HCT116 (cell line): Measurements from ENCODE around the gene FBXL16. TPM values are rescaled to one million over a fixed set of nuclear protein-coding genes. Genes with fewer than 3 reads are reported as not detected.

Experiments used
- ATAC-seq: fragments of 200-7000 bp; cut with Tn5 transposase; 2 replicates; pipeline ENCODE4 v1.9.1; 2020; ENCODE audit warnings: mild to moderate bottlenecking, moderate library complexity
- BruUV-seq: library from RNA; stranded (reverse); fragments of 400-500 nt; replicated peaks from 2 replicates; lab custom pipeline; 2021; lab: Mats Ljungman, UMichigan
- CTCF ChIA-PET: fragments of 300-600 bp; sonication (Branson Sonifier 250); formaldehyde crosslinking; loops from one replicate; lab custom pipeline; 2021; ENCODE audit warnings: antibody characterized with exemption; lab: Charles Lee
- POLR2A ChIA-PET: fragments of 300-600, 350-600 bp; sonication (Branson Sonifier 250); formaldehyde crosslinking; loops from one replicate; lab custom pipeline; 2021; ENCODE audit warnings: antibody characterized with exemption; lab: Charles Lee
- RAD21 ChIA-PET, 2 experiments: fragments of 300-600 bp; sonication (Branson Sonifier 250); formaldehyde crosslinking; loops; one replicate each; lab custom pipeline; 2023; ENCODE audit warnings: low total read pairs in 2 of 2; ENCODE audit not compliant: uncharacterized antibody in 2 of 2, unreplicated experiment in 2 of 2, low non-redundant PET in 1 of 2; lab: Charles Lee
- DNase-seq: peaks from one replicate; pipeline ENCODE4 v3.0.0-alpha.2; 2010; ENCODE audit warnings: low read depth, low spot score
- H2AFZ ChIP-seq: fragments of 200-600 bp; shearing (Covaris generic), sonication (generic); 2 replicates; pipeline ENCODE4 v1.6.1; 2017; ENCODE audit warnings: low read depth, mixed run types, mixed read lengths, antibody characterized with exemption, low read length; ENCODE audit not compliant: poor library complexity, severe bottlenecking
- H3K27ac ChIP-seq: 2 replicates; pipeline ENCODE4 v1.5.1; 2012; ENCODE audit warnings: low read depth, low read length
- H3K27me3 ChIP-seq: fragments of 200-600 bp; sonication (generic); 2 replicates; pipeline ENCODE4 v1.6.1; 2016; ENCODE audit warnings: mixed run types, low read length, mixed read lengths; ENCODE audit not compliant: insufficient read depth
- H3K36me3 ChIP-seq, 2 experiments: fragments of 200-500 bp in 1 of 2; fragments of 200-600 bp in 1 of 2; sonication (Bioruptor generic) in 1 of 2; sonication (generic) in 1 of 2; 2 replicates each; pipeline versions ENCODE4 v1.5.1 to v1.6.1; 2014 to 2016; ENCODE audit warnings: low read length in 2 of 2, inconsistent platforms in 1 of 2, mixed read lengths in 1 of 2, mixed run types in 1 of 2; ENCODE audit not compliant: insufficient read depth in 2 of 2, control insufficient read depth in 1 of 2
- H3K4me1 ChIP-seq, 2 experiments: fragments of 200-600 bp in 1 of 2; sonication (generic) in 1 of 2; 2 replicates each; pipeline versions ENCODE4 v1.5.1 to v1.6.1; 2012 to 2017; ENCODE audit warnings: low read length in 2 of 2, inconsistent platforms in 1 of 2, mild to moderate bottlenecking in 1 of 2, mixed read lengths in 1 of 2, mixed run types in 1 of 2, moderate library complexity in 1 of 2; ENCODE audit not compliant: insufficient read depth in 2 of 2, control insufficient read depth in 1 of 2
- H3K4me2 ChIP-seq: fragments of 200-600 bp; sonication (generic); 2 replicates; pipeline ENCODE4 v1.6.1; 2017; ENCODE audit warnings: mixed run types, low read length, mixed read lengths
- H3K4me3 ChIP-seq, 2 experiments: fragments of 200-600 bp in 1 of 2; sonication (generic) in 1 of 2; replicated peaks in 1 of 2; 2 replicates each; pipeline ENCODE4 v1.5.1; 2011 to 2016; ENCODE audit warnings: low read length in 2 of 2, control low read depth in 1 of 2, low read depth in 1 of 2, mild to moderate bottlenecking in 1 of 2, mixed read lengths in 1 of 2, mixed run types in 1 of 2
- H3K79me2 ChIP-seq: fragments of 200-600 bp; sonication (generic); 2 replicates; pipeline ENCODE4 v1.6.1; 2017; ENCODE audit warnings: mild to moderate bottlenecking, mixed run types, low read length, moderate library complexity, mixed read lengths; ENCODE audit not compliant: insufficient read depth
- H3K9ac ChIP-seq: fragments of 200-600 bp; sonication (generic); 2 replicates; pipeline ENCODE4 v1.6.1; 2016; ENCODE audit warnings: low read length, mixed read lengths
- H3K9me2 ChIP-seq: fragments of 200-600 bp; sonication (generic), shearing (Covaris generic); 2 replicates; pipeline ENCODE4 v1.6.1; 2017; ENCODE audit warnings: mixed run types, mild to moderate bottlenecking, moderate library complexity; ENCODE audit not compliant: insufficient read depth
- H3K9me3 ChIP-seq, 2 experiments: fragments of 200-500 bp in 1 of 2; fragments of 200-600 bp in 1 of 2; sonication (Bioruptor generic) in 1 of 2; sonication (generic) in 1 of 2; 2 replicates each; pipeline ENCODE4 v1.6.1; 2014 to 2017; ENCODE audit warnings: low read length in 2 of 2, mixed read lengths in 2 of 2, inconsistent platforms in 1 of 2, low read depth in 1 of 2, mild to moderate bottlenecking in 1 of 2, mixed run types in 1 of 2, moderate library complexity in 1 of 2; ENCODE audit not compliant: control insufficient read depth in 1 of 2, insufficient read depth in 1 of 2
- H4K20me1 ChIP-seq: fragments of 200-600 bp; sonication (generic), shearing (Covaris generic); 2 replicates; pipeline ENCODE4 v1.6.1; 2017; ENCODE audit warnings: mixed run types, mild to moderate bottlenecking, moderate library complexity; ENCODE audit not compliant: insufficient read depth
- ATF3 ChIP-seq: IDR thresholded peaks from 2 replicates; pipeline ENCODE4 v1.6.1; 2012
- CBX3 ChIP-seq: IDR thresholded peaks from 2 replicates; pipeline ENCODE4 v1.6.1; 2012; ENCODE audit warnings: low read depth
- CEBPB ChIP-seq: IDR thresholded peaks from 2 replicates; pipeline ENCODE4 v1.6.1; 2012; ENCODE audit warnings: low read depth
- CTCF ChIP-seq, 3 experiments: fragments of 200-600 bp in 1 of 3; sonication (generic) in 1 of 3; IDR thresholded peaks in 2 of 3; conservative IDR thresholded peaks in 1 of 3; 2 replicates each; pipeline ENCODE4 v1.5.1; 2012 to 2017; ENCODE audit warnings: low read depth in 2 of 3, low read length in 2 of 3, antibody characterized with exemption in 1 of 3, borderline replicate concordance in 1 of 3, control low read depth in 1 of 3, mild to moderate bottlenecking in 1 of 3, mixed read lengths in 1 of 3, mixed run types in 1 of 3, moderate library complexity in 1 of 3; ENCODE audit not compliant: insufficient read depth in 1 of 3
- EZH2phosphoT487 ChIP-seq: fragments of 200-600 bp; IDR thresholded peaks from 2 replicates; pipeline ENCODE4 v1.6.1; 2018; ENCODE audit warnings: antibody characterized with exemption, borderline replicate concordance
- FOSL1 ChIP-seq: IDR thresholded peaks from 2 replicates; pipeline ENCODE4 v1.6.1; 2012; ENCODE audit warnings: low read depth
- JUND ChIP-seq: IDR thresholded peaks from 2 replicates; pipeline ENCODE4 v1.6.1; 2012
- MAX ChIP-seq: IDR thresholded peaks from 2 replicates; pipeline ENCODE4 v1.6.1; 2012
- RAD21 ChIP-seq: IDR thresholded peaks from 2 replicates; pipeline ENCODE4 v1.6.1; 2012; ENCODE audit warnings: low read depth, mild to moderate bottlenecking
- SIN3A ChIP-seq: IDR thresholded peaks from 2 replicates; pipeline ENCODE4 v1.6.1; 2012; ENCODE audit warnings: low read depth
- SP1 ChIP-seq: IDR thresholded peaks from 2 replicates; pipeline ENCODE4 v1.6.1; 2012; ENCODE audit warnings: low read depth
- SRF ChIP-seq: IDR thresholded peaks from 2 replicates; pipeline ENCODE4 v1.6.1; 2012; ENCODE audit warnings: low read depth
- TCF7L2 ChIP-seq: IDR thresholded peaks from 2 replicates; pipeline ENCODE4 v1.7.0; 2011; ENCODE audit warnings: borderline replicate concordance, inconsistent platforms; ENCODE audit not compliant: insufficient read depth, insufficient read length; ENCODE audit errors: extremely low read depth
- YY1 ChIP-seq: IDR thresholded peaks from 2 replicates; pipeline ENCODE4 v1.6.1; 2011; ENCODE audit warnings: low read length, low read depth, moderate library complexity, mild to moderate bottlenecking; ENCODE audit not compliant: insufficient replicate concordance; ENCODE audit errors: extremely low read depth
- ZBTB33 ChIP-seq: IDR thresholded peaks from 2 replicates; pipeline ENCODE4 v1.6.1; 2011; ENCODE audit warnings: mild to moderate bottlenecking, low read length, moderate library complexity; ENCODE audit not compliant: insufficient replicate concordance; ENCODE audit errors: extremely low read depth
- ZFX ChIP-seq: fragments of 450-650 bp; IDR thresholded peaks from 2 replicates; pipeline ENCODE4 v1.6.1; 2017
- ZNF274 ChIP-seq: fragments of 200-500 bp; sonication (Bioruptor generic); IDR thresholded peaks from 2 replicates; pipeline ENCODE4 v1.6.1; 2014; ENCODE audit warnings: mild to moderate bottlenecking, low read depth, low read length, inconsistent platforms
- intact Hi-C: fragments of 100-400 bp; cut with micrococcal nuclease; formaldehyde crosslinking; loops from 2 replicates; pipeline ENCODE4 v1.10.0; 2022
- total RNA-seq: library from RNA; stranded (reverse); gene quantifications from one replicate; pipeline ENCODE4 v1.2.1, GENCODE V29; 2021; ENCODE audit not compliant: unreplicated experiment

Gene FBXL16
- total RNA-seq, 1 experiment from 2014 or later, result 49.7 TPM

GRCh38 chr16:725041-725376 lies 19.4 kb upstream of the FBXL16 start:
- no peak overlapping the region for H2AFZ ChIP-seq
- TF ChIP-seq ATF3, result no peak
- no peak for TF ChIP-seq SRF
- no peak for TF ChIP-seq YY1
- no peak for TF ChIP-seq CTCF (IDR thresholded peaks at IDR 0.05 in 2 of 3, conservative IDR thresholded peaks at IDR 0.05 in 1 of 3; ENCODE audit: borderline replicate concordance in 1 of 3, insufficient read depth in 1 of 3, low read depth in 2 of 3, low read length in 2 of 3)
- no peak for TF ChIP-seq SIN3A
- TF ChIP-seq TCF7L2, result no peak
- no peak for TF ChIP-seq FOSL1
- TF ChIP-seq SP1, result no peak
- no peak for TF ChIP-seq EZH2phosphoT487
- TF ChIP-seq CBX3, result no peak
- no peak for TF ChIP-seq CEBPB
- TF ChIP-seq ZNF274, result no peak
- no peak for TF ChIP-seq ZBTB33
- TF ChIP-seq JUND, result no peak
- TF ChIP-seq RAD21, result no peak
- no peak for TF ChIP-seq MAX
- TF ChIP-seq ZFX, result no peak
- no peak overlapping the region for H3K4me3 ChIP-seq
- RAD21 ChIA-PET, result interaction anchor here in 1 of 2 experiments (0.5 kb wide), 1 partner anchor 12 kb away, joined by 4 read pairs; no protein-coding TSS in a partner anchor
- DNase-seq (no peak), ATAC-seq (no peak)
- no peaks in the 10 kb centered on the region for H3K27me3 ChIP-seq
- H3K36me3 ChIP-seq, result no peaks in the 10 kb centered on the region
- peaks cover 24% of the 10 kb centered on the region; the same call in 1 of the 2 replicates for H3K79me2 ChIP-seq
- H3K9me3 ChIP-seq, result no peaks in the 10 kb centered on the region
- H3K9me2 ChIP-seq, result no peaks in the 10 kb centered on the region
- H3K4me1 ChIP-seq, result peaks cover 11 to 56% of the 10 kb centered on the region in 2 experiments
- CTCF ChIA-PET, result interaction anchor here (1.0 to 2.6 kb wide), 2 partner anchors 12 to 16 kb away, joined by 3 to 11 read pairs; no protein-coding TSS in a partner anchor
- POLR2A ChIA-PET, result interaction anchor here (3.0 kb wide), 1 partner anchor 10 kb away, joined by 20 read pairs; the partner anchor contains the start of gene METRN
- H3K4me2 ChIP-seq, result no peak overlapping the region
- no TSS peak for BruUV-seq
- no peak overlapping the region for H3K27ac ChIP-seq
- H3K9ac ChIP-seq, result no peak overlapping the region
- intact Hi-C loops, result no loop called here
- H4K20me1 ChIP-seq, result no peaks in the 10 kb centered on the region
